Renal cortical epithelial cell (primary cell): ENCODE data around the gene NPLOC4. TPM values are rescaled to one million over a fixed set of nuclear protein-coding genes. Genes with fewer than 3 reads are reported as not detected.

Experiments
- DNase-seq: peaks from one replicate; pipeline ENCODE4 v3.0.0-alpha.2; 2011; ENCODE audit warnings: low read depth
- total RNA-seq: library from RNA; depleted of rRNA; stranded (reverse); fragments of >200 nt; gene quantifications from 2 replicates; pipeline ENCODE4 v1.2.3, GENCODE V29; 2014

The NPLOC4 gene
- total RNA-seq, 1 donor from 2014 or later: 84.6 TPM

- peak; percentile 91 for DNase-seq
These were observed 70.3 kb downstream of the NPLOC4 start for GRCh38 chr17:81566461-81567126.

DNA sequence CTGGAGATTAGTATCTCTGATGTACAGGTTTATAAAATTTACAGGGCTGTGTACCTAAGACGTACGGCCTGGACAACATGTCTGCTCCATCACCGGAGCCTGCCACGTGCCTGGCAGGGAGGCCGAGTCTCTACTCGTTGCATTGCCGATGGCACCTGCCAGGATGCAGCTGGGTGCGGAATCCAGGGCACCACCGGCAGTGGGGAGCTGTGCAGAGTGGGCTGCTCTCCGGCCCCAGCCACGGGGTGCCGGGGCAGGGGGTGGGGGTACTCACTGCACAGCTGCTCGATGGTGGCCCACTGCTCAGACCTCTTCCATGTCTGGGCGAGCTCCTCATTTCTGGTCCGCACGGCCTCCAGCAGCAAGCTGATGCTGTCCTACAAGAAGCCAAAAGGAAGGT lies 71.7 kb downstream of the NPLOC4 start:
- no peak for DNase-seq

DNA sequence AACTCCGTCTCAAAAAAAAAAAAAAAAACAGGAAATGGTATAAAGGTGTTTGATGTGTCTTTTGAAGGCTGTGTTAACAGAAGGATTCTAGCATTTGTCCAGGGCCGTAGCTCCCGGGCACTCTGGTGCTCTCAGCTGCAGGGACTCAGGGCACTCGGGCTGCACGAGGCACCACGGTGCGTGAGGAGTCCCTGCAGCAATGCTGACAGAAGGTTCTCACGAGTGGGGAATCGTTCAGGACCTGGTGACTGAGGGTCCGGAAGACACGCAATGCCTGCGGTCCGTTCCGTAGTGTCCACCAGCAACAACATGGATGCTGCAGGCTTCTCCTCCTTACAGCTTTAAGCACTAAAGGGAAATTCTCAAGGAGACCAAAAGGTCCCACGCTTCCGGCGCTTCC lies 72.1 kb downstream of the NPLOC4 start:
- DNase-seq: no peak

- peak; percentile 74 for DNase-seq
These were observed 72.9 kb downstream of the NPLOC4 start for GRCh38 chr17:81563861-81564586.

DNA sequence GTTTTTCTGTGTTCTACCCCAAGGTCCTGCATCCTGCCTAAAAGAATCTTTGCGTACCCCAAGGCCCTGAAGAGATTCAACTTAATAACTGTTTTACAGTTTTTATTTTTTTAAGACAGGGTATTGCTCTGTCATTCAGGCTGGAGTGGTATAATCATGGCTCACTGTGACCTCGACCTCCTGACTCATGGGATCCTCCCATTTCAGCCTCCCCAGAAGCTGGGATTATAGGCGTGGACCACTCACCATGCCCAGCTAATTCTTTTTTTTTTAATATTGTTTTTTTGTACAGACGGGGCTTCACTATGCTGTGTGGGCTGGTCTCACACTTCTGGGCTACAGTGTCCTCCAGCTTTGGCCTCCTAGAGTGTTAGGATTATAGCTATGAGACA lies 75.4 kb downstream of the NPLOC4 start:
- no peak for DNase-seq

GRCh38 chr17:81558941-81559806 lies 77.7 kb downstream of the NPLOC4 start:
- no peak for DNase-seq

GRCh38 chr17:81558115-81558468 lies 78.8 kb downstream of the NPLOC4 start:
- DNase-seq: no peak

- DNase-seq: no peak
These were observed 79.4 kb downstream of the NPLOC4 start for GRCh38 chr17:81557276-81558114.

DNA sequence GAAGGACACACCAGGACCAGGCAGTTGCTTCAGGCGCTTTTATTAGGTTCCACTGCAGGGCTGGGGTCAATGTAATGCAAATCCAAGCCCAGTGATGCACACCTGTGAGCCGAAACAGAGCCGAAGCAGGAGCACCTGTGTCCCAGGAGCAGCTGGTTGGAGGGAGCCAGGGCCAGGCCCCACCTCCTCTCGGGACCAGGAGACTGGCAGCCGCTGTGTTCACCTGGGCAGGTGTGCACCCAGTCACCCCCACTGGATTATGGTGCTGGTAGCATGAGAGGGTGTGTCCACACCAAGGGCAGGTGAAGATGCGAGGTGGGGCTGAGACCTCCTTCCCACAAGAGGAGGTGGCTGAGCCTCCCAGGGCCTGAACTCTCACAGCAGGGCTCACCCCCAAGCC lies 80.0 kb downstream of the NPLOC4 start:
- DNase-seq: no peak

DNA sequence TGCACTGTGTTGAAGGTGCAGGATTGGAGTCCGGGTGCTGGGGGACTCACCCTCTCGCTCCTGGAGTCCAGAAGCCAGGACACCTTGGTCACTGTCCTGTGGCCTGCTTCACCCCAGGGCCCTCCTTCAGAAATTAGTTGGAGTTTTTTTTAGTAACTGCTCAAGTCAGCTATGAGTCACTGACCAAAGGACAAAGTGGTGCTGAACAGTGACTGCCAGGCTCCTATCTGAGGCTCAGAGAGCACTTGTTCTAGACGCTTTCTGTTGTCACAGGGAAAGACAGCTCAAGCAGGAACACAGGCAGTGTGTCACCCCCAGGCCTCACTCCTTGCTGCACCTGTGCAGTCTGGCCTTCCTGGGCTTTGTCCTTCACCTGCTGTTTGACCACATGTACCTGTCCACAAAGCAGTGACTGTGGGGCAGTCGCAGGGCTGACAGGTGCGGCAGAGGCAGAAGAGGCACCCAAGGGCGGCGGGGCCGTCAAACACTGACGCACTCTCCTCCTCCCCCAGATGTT lies 80.7 kb downstream of the NPLOC4 start:
- peak; percentile 69 for DNase-seq

- peak; percentile 94 for DNase-seq
These were observed 83.2 kb downstream of the NPLOC4 start for GRCh38 chr17:81553616-81554181.

DNA sequence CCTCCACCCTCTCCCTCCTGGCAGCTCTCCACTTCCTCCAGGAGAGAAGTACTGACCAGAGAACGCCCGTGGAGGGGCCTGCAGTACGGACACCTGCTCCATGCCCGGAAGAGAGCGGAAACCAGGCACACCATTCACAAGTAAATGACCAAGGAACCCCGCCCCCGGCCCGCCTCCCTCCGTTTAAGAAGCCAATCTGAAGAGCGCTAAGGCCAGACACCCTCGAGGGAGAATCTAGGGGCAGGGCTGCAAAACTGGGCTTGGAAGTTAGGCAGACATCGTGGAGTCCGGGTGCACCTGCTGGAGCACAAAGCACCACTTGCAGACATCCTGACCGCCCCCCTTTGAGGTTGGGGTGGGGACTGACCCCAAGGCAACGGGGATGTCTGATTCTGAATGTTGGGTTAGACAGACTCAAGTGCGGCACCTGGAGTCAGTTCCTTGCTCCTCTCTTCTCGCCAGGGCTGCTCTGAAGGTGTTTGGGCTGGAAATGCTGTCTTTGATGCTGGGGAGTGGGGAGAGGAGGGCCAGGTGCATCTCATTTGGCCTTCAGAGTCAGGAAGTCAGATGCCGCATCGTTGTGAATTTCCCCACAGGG lies 83.8 kb downstream of the NPLOC4 start:
- DNase-seq: peak; percentile 72

- DNase-seq: peak; percentile 36
These were observed 84.5 kb downstream of the NPLOC4 start, which contains the start of gene FAAP100 for GRCh38 chr17:81552244-81553017. FAAP100 (minus strand) TSS chr17:81552353; CDS start chr17:81552330, 23 bp downstream.

DNA sequence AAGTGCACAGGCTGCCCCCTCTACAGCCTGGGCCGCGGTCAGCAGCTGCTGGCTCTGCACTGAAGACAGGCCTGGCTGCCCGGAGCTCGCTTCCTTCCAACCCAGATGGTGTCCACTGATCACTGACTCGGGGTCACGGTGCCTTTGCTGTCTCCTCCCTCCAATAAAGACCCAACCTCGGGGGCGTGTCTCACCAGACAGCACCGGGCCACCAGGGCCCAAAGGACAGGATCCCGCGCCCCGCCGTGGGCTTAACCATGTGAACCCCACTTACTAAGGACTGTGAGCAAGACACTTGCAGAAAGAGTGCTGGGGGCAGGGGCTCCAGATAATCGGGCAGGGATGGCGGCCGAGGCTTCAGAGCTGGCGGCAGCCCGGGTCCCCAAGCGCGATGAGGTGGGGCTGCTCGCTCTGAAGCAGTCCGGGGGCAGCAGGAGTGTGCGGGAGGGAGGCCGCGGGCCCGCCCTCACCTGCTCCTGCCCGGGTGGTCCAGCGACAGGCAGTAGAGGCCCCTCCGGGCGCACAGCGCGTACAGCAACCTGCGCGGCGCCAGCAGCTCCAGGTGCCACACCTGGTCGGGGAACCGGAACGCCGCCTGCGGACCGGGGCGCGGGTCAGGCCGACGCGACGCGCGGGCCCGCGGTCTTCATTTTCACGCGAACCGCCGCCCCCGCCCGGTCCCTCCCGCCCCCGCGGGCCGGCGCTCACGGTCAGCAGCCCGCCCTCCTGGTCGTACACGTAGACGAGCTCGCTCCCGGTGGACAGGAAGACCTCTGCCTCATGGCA lies 85.3 kb downstream of the NPLOC4 start:
- DNase-seq: no peak

DNA sequence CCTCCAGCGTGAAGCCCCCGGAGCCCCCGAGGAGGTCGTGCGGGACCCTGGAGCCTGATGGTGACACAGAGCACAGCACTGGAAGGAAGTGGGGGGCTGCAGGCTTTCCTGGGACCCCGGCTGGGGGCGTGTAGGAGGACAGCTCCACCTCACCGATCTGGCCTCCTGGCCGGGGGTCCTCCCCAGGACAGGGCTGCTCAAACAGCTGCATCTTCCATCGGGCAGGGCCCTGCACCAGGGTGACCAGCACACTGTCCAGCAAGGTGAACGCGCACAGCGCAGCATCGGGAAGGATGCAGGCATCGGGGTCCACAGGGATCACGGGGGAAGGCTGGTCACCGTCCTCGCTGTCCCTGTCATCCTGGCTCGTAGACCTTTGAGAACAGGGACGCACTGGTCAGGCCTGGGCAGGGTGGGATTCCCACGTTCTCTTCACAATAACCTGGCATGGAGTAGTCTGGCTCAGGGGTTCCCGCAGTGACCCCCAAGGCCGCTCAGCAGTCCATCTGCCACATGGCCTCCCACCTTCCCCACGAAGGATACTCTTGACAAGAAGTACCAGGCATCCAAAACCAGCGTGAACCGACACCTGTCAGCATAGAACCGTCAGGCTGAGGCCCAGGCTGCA lies 86.0 kb downstream of the NPLOC4 start:
- DNase-seq: no peak

DNA sequence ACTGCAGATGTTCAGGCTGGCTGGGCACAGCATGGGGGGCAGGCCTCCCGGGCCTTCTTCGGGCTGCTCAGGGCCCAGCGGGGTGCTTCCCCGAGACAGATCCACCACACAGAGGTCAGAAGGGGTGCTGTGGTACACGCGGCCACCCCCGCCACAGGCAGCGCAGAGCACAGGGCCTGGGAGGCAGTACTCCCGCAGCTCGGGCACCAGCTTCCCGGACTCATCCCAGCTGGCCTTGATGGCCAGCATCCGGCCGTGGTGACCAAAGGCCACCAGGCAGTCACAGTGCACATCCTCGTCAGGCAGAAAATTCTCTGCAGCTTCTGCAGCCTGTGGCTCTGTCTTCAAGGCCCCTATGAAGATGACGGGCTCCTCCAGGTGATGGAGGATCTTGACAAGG lies 86.6 kb downstream of the NPLOC4 start:
- no peak for DNase-seq

DNA sequence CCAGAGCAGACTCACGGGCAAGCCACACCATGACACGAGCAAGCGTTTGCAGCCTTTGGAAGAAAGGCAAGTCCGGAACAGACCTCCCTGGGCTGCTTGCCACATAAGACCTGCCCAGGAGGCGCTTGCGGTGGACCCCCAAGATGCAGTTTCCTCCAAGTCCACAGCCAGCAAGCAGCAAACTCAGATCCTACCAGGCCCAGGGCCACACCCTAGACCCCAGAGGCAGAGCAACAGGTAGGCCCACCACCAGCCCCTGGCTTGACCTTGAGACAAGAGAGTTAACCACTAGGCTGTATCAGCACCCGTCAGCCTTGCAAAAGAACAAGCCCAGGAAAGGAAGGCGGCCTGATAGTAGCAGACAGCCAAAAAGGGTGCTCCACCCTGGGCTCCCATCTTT lies 87.1 kb downstream of the NPLOC4 start:
- no peak for DNase-seq

GRCh38 chr17:81549031-81549557 lies 87.8 kb downstream of the NPLOC4 start:
- no peak for DNase-seq
